HepG2 (cell line): ENCODE data around the gene TRPM6. TPM values are rescaled to one million over a fixed set of nuclear protein-coding genes. Genes with fewer than 3 reads are reported as not detected.
"Not testable (repeated sequence)": the region's sequence is repeated elsewhere in the genome, so short reads cannot be mapped to it uniquely, and the experiment has no call there.

Source experiments
- ATAC-seq: fragments of 200-7000 bp; cut with Tn5 transposase; 3 replicates; pipeline ENCODE4 v1.9.1; 2020; ENCODE audit warnings: mild to moderate bottlenecking, moderate library complexity
- BruUV-seq: library from RNA; stranded (reverse); fragments of 400-500 nt; replicated peaks from 2 replicates; lab custom pipeline; 2021; lab: Mats Ljungman, UMichigan
- CTCF ChIA-PET: fragments of 300-600 bp; formaldehyde crosslinking; extraction: SDS; loops from one replicate; lab custom pipeline; 2021; ENCODE audit warnings: low total read pairs, inconsistent platforms, low intra/inter-chr PET ratio; lab: Yijun Ruan, JAX
- POLR2A ChIA-PET: fragments of 350-600 bp; sonication (Branson Sonifier 250); formaldehyde crosslinking; loops from one replicate; lab custom pipeline; 2020; ENCODE audit warnings: antibody characterized with exemption, inconsistent platforms; lab: Yijun Ruan, JAX
- DNase-seq: peaks from one replicate; pipeline ENCODE4 v3.0.0-alpha.2; 2015; ENCODE audit warnings: low spot score
- FAIRE-seq: peaks from 3 replicates; lab custom pipeline; 2011; peaks lifted over from hg19 to GRCh38; lab: Jason Lieb, UNC
- H2AFZ ChIP-seq: one replicate; pipeline ENCODE4 v1.6.1; 2011; ENCODE audit warnings: low read length, inconsistent platforms
- H3K27ac ChIP-seq: fragments of 300-600 bp; 3 replicates; pipeline ENCODE4 v1.8.0; 2011; ENCODE audit warnings: mixed run types, mild to moderate bottlenecking, mixed read lengths, low read length, inconsistent platforms; ENCODE audit not compliant: insufficient read depth; ENCODE audit errors: extremely low read length
- H3K27me3 ChIP-seq, 2 experiments: fragments of 200-600 bp in 1 of 2; 2 replicates in 1 of 2; 3 replicates in 1 of 2; pipeline versions ENCODE4 v1.6.0 to v1.8.0; 2011; ENCODE audit warnings: low read length in 2 of 2, mild to moderate bottlenecking in 2 of 2, moderate library complexity in 2 of 2, inconsistent platforms in 1 of 2; ENCODE audit not compliant: insufficient read depth in 2 of 2, control insufficient read depth in 1 of 2
- H3K36me3 ChIP-seq, 2 experiments: fragments of 200-600 bp in 1 of 2; replicated peaks in 1 of 2; 2 replicates in 1 of 2; 3 replicates in 1 of 2; pipeline versions ENCODE4 v1.5.1 to v1.8.0; 2011; ENCODE audit warnings: low read length in 2 of 2, inconsistent platforms in 1 of 2; ENCODE audit not compliant: insufficient read depth in 2 of 2, control insufficient read depth in 1 of 2
- H3K4me1 ChIP-seq: 2 replicates; pipeline ENCODE4 v1.5.1; 2012; ENCODE audit warnings: low read length, inconsistent platforms; ENCODE audit not compliant: insufficient read depth
- H3K4me2 ChIP-seq: 2 replicates; pipeline ENCODE4 v1.6.0; 2011; ENCODE audit warnings: low read depth, low read length, inconsistent platforms
- H3K4me3 ChIP-seq, 3 experiments: fragments of 200-600 bp in 1 of 3; sonication (generic), shearing (Covaris generic) in 1 of 3; replicated peaks in 1 of 3; 2 replicates each; pipeline ENCODE4 v1.5.1; 2011 to 2016; ENCODE audit warnings: low read length in 3 of 3, inconsistent platforms in 2 of 3, low read depth in 2 of 3, mild to moderate bottlenecking in 2 of 3, control low read depth in 1 of 3, mixed read lengths in 1 of 3; ENCODE audit not compliant: insufficient read depth in 1 of 3
- H3K79me2 ChIP-seq: one replicate; pipeline ENCODE4 v1.6.1; 2011; ENCODE audit warnings: low read length, inconsistent platforms; ENCODE audit not compliant: insufficient read depth
- H3K9ac ChIP-seq: 2 replicates; pipeline ENCODE4 v1.6.0; 2011; ENCODE audit warnings: mild to moderate bottlenecking, low read depth, low read length, inconsistent platforms; ENCODE audit not compliant: insufficient read depth
- H3K9me3 ChIP-seq: 2 replicates; pipeline ENCODE4 v1.5.1; 2012; ENCODE audit warnings: mild to moderate bottlenecking, low read length
- H4K20me1 ChIP-seq: 2 replicates; pipeline ENCODE4 v1.6.0; 2011; ENCODE audit warnings: inconsistent platforms, mild to moderate bottlenecking, low read length, moderate library complexity; ENCODE audit not compliant: insufficient read depth
- KDM1A ChIP-seq: IDR thresholded peaks from 2 replicates; pipeline ENCODE4 v1.6.1; 2016; ENCODE audit warnings: missing compliant biosample characterization
- KIAA2018 ChIP-seq: sonication (generic); formaldehyde crosslinking; IDR thresholded peaks from 2 replicates; pipeline ENCODE4 v1.5.0; 2020; ENCODE audit warnings: mild to moderate bottlenecking, missing genetic modification reagents, borderline replicate concordance
- ZBTB42 ChIP-seq: sonication (generic); formaldehyde crosslinking; IDR thresholded peaks from 2 replicates; pipeline ENCODE4 v1.5.0; 2020; ENCODE audit warnings: mild to moderate bottlenecking, missing genetic modification reagents
- ZBTB43 ChIP-seq: sonication (generic); formaldehyde crosslinking; conservative IDR thresholded peaks from 2 replicates; pipeline ENCODE4 v1.4.0; 2020; ENCODE audit warnings: missing genetic modification reagents
- ZFYVE20 ChIP-seq: sonication (generic); formaldehyde crosslinking; IDR thresholded peaks from 2 replicates; pipeline ENCODE4 v1.8.0; 2023; ENCODE audit warnings: low read depth, mild to moderate bottlenecking, moderate library complexity, missing genetic modification reagents, borderline replicate concordance
- ZNF230 ChIP-seq: sonication (generic); formaldehyde crosslinking; IDR thresholded peaks from 2 replicates; pipeline ENCODE4 v1.4.0; 2020; ENCODE audit warnings: mild to moderate bottlenecking, missing genetic modification reagents
- ZSCAN30 ChIP-seq: sonication (generic); formaldehyde crosslinking; IDR thresholded peaks from 2 replicates; pipeline ENCODE4 v1.5.0; 2020; ENCODE audit warnings: mild to moderate bottlenecking, missing genetic modification reagents
- WGBS: methylation state at CpG from one replicate; pipeline ENCODE4 v1.1.6; 2017; ENCODE audit warnings: low lambda C conversion rate; 5-methylcytosine and 5-hydroxymethylcytosine counted together
- in situ Hi-C: cut with HindIII; loops from 2 replicates; pipeline ENCODE4 v1.10.0; 2017; ENCODE audit warnings: low pct_unique_long_range_greater_than_20kb; ENCODE audit not compliant: extremely low pct_ligation_motif_present
- intact Hi-C: fragments of 100-400 bp; cut with micrococcal nuclease; formaldehyde crosslinking; loops from one replicate; pipeline ENCODE4 v1.10.0; 2022; ENCODE audit not compliant: unreplicated experiment
- polyA plus RNA-seq, 8 experiments: library from polyadenylated mRNA; depleted of rRNA in 3 of 8; stranded (reverse) in 7 of 8; unstranded in 1 of 8; fragments of >200 nt; fragmentation: Illumina TruSeq in 4 of 8; extraction: Trizol in 4 of 8; gene quantifications; 2 replicates each; pipeline versions ENCODE4 v1.2.1 to v1.2.3, GENCODE V29; 2011 to 2016; ENCODE audit warnings: low read depth in 4 of 8, missing spikeins in 1 of 8, mixed read lengths in 1 of 8; ENCODE audit not compliant: insufficient read depth in 1 of 8
- total RNA-seq, 5 experiments: library from RNA; depleted of rRNA; stranded (reverse); fragments of >200 nt; fragmentation: Illumina TruSeq; extraction: Trizol; gene quantifications; 2 replicates each; pipeline ENCODE4 v1.2.3, GENCODE V29; 2016; ENCODE audit warnings: low read depth in 1 of 5

The TRPM6 gene
- total and polyA plus RNA-seq, 2 of the 13 experiments (the other 11 are each of a cell fraction or from before 2014, with no cell fraction given) = 0.01 to 0.09 TPM

DNA sequence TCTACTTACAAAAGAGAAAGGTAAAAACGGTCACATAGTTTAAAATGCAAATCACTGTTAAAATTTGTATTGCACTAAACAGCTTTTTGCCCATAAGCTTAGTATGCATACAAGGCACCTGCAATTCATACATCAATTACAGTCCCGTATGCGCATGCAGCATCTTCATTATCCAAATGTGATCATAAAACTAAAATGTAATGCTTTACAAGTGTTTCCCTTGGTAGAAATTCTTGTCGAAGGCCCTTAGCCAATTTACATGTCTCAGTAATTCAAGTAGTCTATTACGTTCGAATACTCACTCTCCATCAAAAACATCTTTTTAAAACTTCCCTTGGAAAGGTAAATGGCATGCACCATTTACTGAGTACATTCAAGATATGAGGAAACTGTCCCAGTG lies 32.6 kb downstream of the TRPM6 start (continued):
- TF ChIP-seq KIAA2018 (no peak), ZBTB42 (CRISPR knock-in tag) (no peak), ZSCAN30 (CRISPR knock-in tag) (no peak), KDM1A (CRISPR knock-in tag) (no peak), ZNF230 (CRISPR knock-in tag) (no peak), ZBTB43 (CRISPR knock-in tag) (no peak), ZFYVE20 (no peak)

DNA sequence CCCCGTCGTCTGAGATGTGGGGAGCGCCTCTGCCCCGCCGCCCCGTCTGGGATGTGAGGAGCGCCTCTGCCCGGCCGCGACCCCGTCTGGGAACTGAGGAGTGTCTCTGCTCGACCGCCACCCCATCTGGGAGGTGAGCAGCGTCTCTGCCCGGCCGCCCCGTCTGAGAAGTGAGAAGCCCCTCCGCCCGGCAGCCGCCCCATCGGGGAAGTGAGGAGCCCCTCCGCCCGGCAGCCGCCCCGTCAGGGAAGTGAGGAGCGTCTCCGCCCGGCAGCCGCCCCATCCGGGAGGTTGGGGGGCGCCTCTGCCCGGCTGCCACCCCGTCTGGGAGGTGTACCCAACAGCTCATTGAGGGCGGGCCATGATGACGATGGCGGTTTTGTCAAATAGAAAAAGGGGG lies 34.7 kb downstream of the TRPM6 start:
- ATAC-seq, H3K36me3 ChIP-seq, intact Hi-C loops, H3K27ac ChIP-seq, H3K9me3 ChIP-seq, H4K20me1 ChIP-seq, H3K4me3 ChIP-seq, CTCF ChIA-PET, H2AFZ ChIP-seq, FAIRE-seq, BruUV-seq, in situ Hi-C loops, POLR2A ChIA-PET, H3K9ac ChIP-seq, H3K79me2 ChIP-seq, H3K4me1 ChIP-seq, DNase-seq, H3K27me3 ChIP-seq, H3K4me2 ChIP-seq: not testable (repeated sequence)
- 85% methylated on average over 17 of the region's 36 CpGs for WGBS
